ENCODE data around the gene PCSK9. TPM values are rescaled to one million over a fixed set of nuclear protein-coding genes. Genes with fewer than 3 reads are reported as not detected.

The PCSK9 gene
- total RNA-seq, 1 donor from 2014 or later, result 31.6 TPM

DNA sequence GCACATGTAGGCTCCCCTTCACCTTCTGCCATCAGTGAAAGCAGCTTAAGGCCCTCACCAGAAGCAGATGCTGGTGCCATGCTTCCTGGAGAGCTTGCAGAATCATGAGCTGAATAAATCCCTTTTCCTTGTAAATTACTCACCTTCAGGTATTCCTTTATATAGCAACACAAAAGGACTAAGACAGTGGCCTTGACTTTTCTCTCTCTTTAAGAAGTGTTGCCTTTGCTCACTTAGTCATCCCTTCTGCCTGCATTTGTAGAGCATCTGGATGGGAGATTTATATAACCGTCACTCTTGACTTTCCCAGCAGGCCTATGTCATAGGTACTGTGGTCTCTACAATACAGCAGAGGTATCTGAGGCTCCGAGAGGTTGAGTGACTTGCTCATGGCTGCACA, 3.7 kb downstream of the PCSK9 start:
- DNase-seq (ENCODE audit: low spot score) (no peak), ATAC-seq (no peak)

DNA sequence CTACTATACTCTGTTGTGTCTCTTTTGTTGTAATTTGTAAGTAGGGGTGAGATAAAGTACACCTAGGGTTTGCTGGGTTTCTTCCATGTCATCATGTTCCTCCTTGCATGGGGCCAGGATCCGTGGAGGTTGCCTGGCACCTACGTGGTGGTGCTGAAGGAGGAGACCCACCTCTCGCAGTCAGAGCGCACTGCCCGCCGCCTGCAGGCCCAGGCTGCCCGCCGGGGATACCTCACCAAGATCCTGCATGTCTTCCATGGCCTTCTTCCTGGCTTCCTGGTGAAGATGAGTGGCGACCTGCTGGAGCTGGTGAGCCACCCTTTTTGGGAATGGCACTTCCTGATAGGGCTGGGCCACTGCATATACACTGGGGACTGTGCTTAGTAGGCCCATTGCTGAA, 4.4 kb downstream of the PCSK9 start:
- ATAC-seq (no peak), DNase-seq (ENCODE audit: low spot score) (no peak)

DNA sequence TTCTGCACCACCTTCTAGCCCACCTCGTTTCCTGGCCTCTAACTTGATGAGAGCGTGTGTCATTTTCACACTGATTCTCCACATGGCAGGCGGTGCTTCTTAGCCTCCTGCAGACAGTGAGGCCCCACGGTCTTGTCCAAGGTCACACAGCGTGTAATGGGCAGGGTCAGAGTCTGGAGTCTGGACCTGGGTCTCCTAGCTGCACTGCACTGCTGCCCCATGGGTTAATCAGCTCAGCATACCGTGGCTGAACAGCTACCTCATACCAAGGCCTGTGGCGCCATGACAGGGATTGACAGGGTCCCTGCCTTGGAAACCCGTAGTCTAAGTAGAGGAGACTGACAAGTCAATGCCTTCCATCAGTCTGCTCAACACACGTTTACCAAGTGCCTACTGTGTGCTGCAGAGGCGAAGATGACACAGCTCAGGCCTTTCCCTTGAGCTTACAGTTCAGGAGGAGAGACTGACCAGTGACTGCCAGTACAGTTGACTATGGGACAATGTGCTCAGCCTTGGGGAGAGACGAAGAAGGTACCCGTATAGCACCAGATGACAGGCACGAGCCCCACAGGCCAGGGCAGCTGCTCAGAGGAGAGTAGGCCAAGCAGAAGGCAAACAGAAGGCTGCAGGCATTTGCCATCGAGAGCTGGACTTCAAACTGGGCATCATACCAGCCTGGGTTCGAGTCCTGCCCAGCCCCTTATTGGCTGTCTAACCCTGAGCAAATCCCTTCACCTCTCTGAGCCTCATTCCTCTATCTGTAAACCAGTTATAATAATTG, 5.5 kb downstream of the PCSK9 start:
- ATAC-seq, result peak; percentile 4
- no peak for DNase-seq (ENCODE audit: low spot score)

- no peak for ATAC-seq
- no peak for DNase-seq (ENCODE audit: low spot score)
Observed at GRCh38 chr1:55045430-55045829, 6.1 kb downstream of the PCSK9 start.

- DNase-seq (ENCODE audit: low spot score), result no peak
Observed at GRCh38 chr1:55046871-55047270, 7.5 kb downstream of the PCSK9 start.

DNA sequence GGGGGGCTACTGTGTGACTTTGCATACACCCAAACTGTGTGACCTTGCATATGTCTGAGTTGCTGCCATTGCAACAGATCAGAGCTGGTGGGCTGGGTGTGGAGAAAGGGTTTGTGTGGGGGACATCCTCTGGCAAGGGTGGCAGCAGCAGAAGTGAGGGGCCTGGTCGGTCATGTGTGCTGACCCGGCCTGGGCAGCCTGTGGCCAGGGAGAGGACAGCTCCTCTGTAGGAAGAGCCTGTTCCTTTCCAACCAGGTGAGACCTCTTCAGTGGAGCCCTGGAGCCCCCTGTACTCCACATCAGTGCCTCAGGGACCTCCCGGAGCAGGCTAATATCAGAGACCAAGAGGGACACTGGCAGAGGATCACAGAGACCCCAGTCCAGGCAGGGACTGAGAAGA, 8.3 kb downstream of the PCSK9 start:
- DNase-seq (ENCODE audit: low spot score), result no peak
- ATAC-seq, result no peak

More at GRCh38 chr1:55046871-55047270, 7.5 kb downstream of the PCSK9 start:
- ATAC-seq, result no peak

DNA sequence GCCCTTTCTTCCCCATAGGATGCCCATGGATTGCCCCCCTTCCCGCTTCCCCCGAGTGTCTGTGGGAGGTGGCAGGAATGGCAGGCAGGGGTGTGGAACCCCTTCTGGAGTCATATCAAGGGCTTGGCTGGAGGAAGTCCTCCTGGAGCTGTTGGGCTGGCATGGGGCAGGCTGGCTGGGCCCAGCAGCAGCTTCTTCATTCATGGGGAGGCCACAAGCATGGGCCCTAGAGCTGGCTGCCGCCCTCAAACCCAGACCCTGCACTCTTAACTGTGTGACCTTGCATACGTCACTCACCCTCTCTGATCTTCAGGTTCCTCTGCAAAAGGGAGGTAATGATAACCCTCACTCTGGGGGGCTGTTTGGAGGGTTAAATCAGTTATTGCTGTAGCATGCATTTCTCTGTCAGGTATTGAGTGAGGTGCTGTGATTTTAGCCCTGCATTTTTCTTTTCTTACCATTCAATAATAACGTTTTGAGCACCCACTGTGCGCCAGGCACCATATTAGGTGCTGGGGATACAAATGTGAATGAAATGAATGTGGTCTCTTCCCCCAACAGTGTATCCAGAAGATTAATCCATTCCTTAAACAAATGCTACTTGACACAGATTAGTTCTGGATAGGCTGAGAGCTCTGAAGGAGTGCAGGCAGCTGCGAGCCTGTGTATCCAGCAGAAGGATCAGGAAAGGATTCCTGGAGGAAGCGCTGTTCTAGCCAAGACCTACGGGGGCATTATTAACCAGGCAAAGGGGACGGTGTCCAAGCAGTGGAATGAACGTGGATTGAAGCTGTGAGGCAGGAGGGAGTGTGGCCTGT, 9.3 kb downstream of the PCSK9 start:
- ATAC-seq (no peak), DNase-seq (ENCODE audit: low spot score) (no peak)

- ATAC-seq, result no peak
Observed at GRCh38 chr1:55049271-55049913, 10.0 kb downstream of the PCSK9 start.

DNA sequence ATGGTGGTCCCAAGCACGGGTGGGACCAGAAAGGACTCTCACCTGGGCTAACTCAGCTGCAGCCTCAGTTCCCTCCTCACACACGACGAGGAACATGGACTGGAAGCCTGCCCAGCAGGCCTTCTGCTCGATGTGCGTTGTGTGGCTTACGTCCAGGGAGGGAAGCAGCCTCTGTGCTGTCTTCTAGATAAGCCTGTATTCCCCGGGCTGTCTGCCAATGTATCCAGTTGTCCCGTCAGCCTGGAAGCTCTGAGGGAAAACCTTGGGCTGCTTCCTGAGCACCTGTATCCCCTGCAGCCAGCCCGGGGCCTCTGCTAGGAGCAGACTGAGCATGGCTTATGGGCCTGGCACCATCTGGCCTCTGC, 10.5 kb downstream of the PCSK9 start:
- ATAC-seq, result peak; percentile 36
- DNase-seq (ENCODE audit: low spot score), result peak; percentile 88

More at GRCh38 chr1:55049271-55049913, 10.0 kb downstream of the PCSK9 start:
- DNase-seq (ENCODE audit: low spot score), result no peak

DNA sequence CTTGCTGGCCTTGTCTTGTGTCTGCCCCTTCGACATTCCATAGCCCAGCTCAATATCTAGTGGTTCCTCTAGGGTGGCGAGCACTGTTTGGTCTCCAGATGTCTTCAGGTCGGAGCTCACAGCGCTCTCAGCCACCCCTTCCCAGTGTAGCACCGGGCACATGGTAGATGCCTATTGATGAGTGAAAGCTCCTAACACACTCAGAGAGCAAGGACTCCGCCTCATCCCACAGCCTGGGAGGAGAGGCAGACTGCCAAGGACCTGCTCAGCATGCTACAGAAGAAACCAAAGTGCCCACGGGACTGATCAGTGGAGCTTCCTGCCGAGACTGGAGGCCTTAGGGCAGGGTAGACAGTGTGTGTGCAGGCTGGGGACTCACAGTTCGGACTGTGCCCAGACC, 10.9 kb downstream of the PCSK9 start:
- peak; percentile 0 for ATAC-seq

DNA sequence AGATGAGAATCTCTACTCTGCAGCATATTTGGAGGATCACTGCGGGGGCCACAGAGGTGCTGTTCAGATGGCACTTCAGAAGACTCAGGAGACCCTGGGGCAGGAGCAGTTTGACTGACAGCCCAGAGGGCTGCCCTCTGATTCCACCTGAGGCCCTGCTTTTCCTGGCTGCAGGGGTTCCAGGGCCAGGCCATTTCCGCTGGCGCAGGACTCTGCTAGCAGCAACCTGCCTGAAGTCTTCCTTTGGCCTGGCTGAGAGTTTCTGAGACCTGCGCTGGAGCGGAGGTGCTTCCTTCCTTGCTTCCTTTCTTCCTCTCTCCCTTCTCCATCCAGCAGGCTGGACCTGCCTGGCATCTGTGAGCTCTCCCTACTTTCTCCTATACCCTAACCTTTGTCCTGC, 11.8 kb downstream of the PCSK9 start:
- no peak for ATAC-seq
- no peak for DNase-seq (ENCODE audit: low spot score)

More for the DNA sequence above, 10.9 kb downstream of the PCSK9 start:
- DNase-seq (ENCODE audit: low spot score), result no peak

DNA sequence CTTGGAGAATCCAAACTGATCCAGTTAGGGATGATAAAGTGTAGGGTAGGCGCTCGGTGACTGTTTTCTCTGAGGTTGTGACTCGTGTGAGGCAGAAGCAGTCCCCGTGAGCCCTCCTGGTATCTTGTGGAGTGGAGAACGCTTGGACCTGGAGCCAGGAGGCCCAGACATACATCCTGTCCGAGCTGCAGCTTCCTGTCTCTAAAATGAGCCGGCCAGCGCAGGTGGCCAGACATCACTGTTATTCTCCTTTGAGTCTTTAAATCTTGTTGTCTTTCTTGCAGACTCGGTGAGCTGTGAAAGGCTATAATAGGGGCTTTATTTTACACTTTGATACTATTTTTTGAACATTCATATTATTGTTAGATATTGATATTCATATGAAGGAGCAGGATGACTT, 12.3 kb downstream of the PCSK9 start:
- DNase-seq (ENCODE audit: low spot score) (peak; percentile 30), ATAC-seq (no peak)

DNA sequence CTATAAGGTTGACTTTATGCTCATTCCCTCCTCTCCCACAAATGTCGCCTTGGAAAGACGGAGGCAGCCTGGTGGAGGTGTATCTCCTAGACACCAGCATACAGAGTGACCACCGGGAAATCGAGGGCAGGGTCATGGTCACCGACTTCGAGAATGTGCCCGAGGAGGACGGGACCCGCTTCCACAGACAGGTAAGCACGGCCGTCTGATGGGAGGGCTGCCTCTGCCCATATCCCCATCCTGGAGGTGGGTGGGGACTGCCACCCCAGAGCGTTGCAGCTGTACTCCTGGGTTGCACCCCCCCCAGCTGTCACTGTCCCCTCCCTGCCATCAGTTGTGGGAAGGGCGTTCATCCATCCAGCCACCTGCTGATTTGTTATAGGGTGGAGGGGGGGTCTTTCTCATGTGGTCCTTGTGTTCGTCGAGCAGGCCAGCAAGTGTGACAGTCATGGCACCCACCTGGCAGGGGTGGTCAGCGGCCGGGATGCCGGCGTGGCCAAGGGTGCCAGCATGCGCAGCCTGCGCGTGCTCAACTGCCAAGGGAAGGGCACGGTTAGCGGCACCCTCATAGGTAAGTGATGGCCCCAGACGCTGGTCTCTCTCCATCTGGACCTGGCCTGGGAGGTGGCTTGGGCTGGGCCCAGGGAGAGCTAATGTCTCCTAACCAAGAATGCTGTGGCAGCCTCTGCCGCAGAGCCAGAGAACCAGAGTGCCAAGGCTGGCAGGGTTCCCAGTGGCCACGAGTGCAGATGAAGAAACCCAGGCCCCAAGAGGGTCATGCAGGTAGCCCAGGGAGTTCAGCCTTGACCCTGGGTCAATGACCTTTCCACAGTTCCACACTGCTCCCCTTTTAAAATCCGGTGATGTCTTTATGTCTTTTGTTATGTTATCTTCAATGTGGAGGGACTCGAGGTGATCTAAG, 13.1 kb downstream of the PCSK9 start:
- DNase-seq (ENCODE audit: low spot score), result peak; percentile 99
- peak; percentile 71 for ATAC-seq

DNA sequence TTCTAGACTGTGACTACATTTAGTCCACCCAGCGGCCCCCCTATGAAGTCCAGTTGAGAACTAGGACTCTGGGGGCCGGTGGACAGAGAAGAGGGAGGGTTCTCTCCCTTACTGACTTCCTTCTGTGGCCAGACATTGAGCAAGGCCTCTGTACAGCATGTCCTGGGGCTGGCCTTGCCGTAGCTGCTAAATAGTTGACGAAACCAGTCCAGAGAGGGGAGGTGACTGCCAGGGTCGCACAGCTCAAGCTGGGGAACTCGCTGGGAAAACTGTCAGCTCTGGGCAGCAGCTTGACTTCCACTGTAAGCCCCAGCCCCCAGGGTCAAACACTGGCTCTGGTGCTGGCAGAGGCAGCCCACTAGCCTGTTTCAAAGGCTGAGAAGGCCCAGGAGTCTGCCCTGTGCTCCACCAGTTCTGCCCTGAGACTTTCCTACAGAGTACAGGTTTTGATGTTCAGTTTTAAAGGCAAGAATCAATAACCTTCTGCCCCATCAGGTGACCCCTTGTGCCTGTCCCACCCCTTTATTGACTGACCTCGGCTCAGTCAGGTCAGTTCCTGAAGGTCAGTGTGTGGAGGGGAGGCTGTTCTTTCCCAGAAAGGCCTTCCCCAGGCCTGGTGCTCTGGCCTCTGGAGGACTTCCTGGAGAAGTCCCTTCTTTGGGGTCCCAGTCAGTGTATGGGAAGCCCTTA, 14.1 kb downstream of the PCSK9 start:
- ATAC-seq (peak; percentile 55), DNase-seq (ENCODE audit: low spot score) (peak; percentile 89)

DNA sequence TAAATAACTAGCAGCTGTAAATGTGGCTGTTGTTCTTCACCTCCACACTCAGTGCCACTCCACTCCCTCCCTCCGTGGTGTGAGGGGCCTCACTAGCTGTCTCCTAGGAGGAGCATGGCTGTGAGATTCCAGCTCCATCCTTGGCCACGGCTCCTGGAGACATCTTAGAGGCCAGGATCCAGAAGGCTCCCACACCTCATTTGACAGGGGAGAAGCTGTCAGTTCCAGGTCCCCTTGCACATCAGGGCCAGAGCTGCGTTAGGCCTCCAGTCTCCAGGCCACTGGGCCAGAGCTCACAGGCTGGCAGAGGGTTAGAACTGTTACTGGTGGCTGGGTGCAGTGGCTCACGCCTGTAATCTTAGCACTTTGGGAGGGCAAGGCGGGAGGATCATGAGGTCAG, 15.0 kb downstream of the PCSK9 start:
- ATAC-seq (no peak), DNase-seq (ENCODE audit: low spot score) (peak; percentile 45)

GRCh38 chr1:55055084-55055882, 15.9 kb downstream of the PCSK9 start:
- peak; percentile 10 for ATAC-seq
- DNase-seq (ENCODE audit: low spot score), result peak; percentile 69

DNA sequence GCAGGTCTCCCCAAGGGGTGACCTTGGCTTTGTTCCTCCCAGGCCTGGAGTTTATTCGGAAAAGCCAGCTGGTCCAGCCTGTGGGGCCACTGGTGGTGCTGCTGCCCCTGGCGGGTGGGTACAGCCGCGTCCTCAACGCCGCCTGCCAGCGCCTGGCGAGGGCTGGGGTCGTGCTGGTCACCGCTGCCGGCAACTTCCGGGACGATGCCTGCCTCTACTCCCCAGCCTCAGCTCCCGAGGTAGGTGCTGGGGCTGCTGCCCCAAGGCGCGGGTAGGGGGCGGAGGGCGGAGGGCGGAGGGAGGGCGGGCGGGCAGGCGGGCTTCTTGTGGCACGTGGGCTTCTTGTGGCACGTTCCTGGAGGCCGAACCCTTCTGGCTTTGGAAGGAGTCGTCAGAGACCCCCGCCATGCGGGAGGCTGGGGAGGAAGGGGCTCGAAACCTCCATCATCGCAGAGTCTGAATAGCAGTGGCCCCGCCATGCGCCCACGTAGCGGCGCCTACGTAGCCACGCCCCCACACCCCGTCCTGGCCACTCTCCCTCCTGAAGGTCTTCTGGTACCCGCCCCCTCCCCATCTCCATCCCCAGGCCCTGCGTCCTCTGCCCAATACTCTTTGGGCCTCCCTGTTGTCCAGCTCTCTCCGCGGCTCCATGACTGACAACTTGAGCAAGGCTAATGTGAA, 16.7 kb downstream of the PCSK9 start:
- DNase-seq (ENCODE audit: low spot score) (peak; percentile 47), ATAC-seq (no peak)

DNA sequence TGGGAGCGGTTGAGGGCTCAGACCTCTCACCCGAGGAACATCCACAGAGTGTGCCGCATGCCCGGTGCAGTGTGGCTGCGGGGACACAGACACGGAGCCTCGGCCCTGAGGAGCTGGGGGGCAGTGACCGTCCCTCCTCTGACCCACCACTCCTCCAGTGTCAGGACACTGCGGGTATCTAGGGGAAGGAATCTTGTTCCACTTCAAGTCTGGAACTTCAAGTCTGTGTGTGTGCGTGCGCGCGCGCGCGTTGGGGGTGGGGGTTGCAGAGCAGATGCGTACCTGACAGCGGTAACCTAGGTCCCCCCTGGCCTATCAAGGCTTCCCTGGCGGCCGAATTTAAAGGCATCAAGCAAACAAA, 17.3 kb downstream of the PCSK9 start:
- ATAC-seq (no peak), DNase-seq (ENCODE audit: low spot score) (peak; percentile 43)
